Hematopoietic multipotent progenitor cell (in vitro differentiated cells): Measurements from ENCODE around the gene AGBL4. TPM values are rescaled to one million over a fixed set of nuclear protein-coding genes. Genes with fewer than 3 reads are reported as not detected.

Source experiments
- DNase-seq, 3 donors: peaks; one replicate each; pipeline ENCODE4 v3.0.0-alpha.2; 2011 to 2015; ENCODE audit warnings: low read depth in 2 of 3, low spot score in 2 of 3
- total RNA-seq: library from RNA; depleted of rRNA; stranded (reverse); fragments of >200 nt; gene quantifications from one replicate; pipeline ENCODE4 v1.2.3, GENCODE V29; 2012

AGBL4 gene
- total RNA-seq, 1 donor, result 0.54 TPM

- DNase-seq, result no peak
These were observed 1453.2 kb downstream of the AGBL4 start for GRCh38 chr1:48570568-48570967.

- DNase-seq, result no peak
These were observed 1455.3 kb downstream of the AGBL4 start for GRCh38 chr1:48568501-48568900.

GRCh38 chr1:48566492-48566891 is 1457.3 kb downstream of the AGBL4 start:
- no peak for DNase-seq

- DNase-seq, result no peak
These were observed 1460.7 kb downstream of the AGBL4 start for GRCh38 chr1:48563021-48563420.

GRCh38 chr1:48561444-48561843 is 1462.3 kb downstream of the AGBL4 start:
- DNase-seq, result no peak

GRCh38 chr1:48560577-48560976 is 1463.2 kb downstream of the AGBL4 start:
- DNase-seq, result no peak

GRCh38 chr1:48560116-48560515 is 1463.6 kb downstream of the AGBL4 start:
- no peak for DNase-seq

GRCh38 chr1:48558366-48558765 is 1465.4 kb downstream of the AGBL4 start:
- DNase-seq, result no peak

- no peak for DNase-seq
These were observed 1467.4 kb downstream of the AGBL4 start for GRCh38 chr1:48556186-48556850.

- no peak for DNase-seq
These were observed 1468.5 kb downstream of the AGBL4 start for GRCh38 chr1:48555271-48555670.

GRCh38 chr1:48552903-48553606 is 1470.7 kb downstream of the AGBL4 start:
- DNase-seq, result no peak

GRCh38 chr1:48552420-48552819 is 1471.3 kb downstream of the AGBL4 start:
- peak in 1 of 3 donors; percentile 18 for DNase-seq

- DNase-seq, result no peak
These were observed 1474.8 kb downstream of the AGBL4 start for GRCh38 chr1:48548985-48549384.

GRCh38 chr1:48547561-48548220 is 1476.1 kb downstream of the AGBL4 start:
- DNase-seq, result no peak

GRCh38 chr1:48543854-48544253 is 1479.9 kb downstream of the AGBL4 start:
- DNase-seq, result no peak

- no peak for DNase-seq
These were observed 1483.2 kb downstream of the AGBL4 start for GRCh38 chr1:48540587-48540986.

- DNase-seq, result no peak
These were observed 1487.3 kb downstream of the AGBL4 start for GRCh38 chr1:48536477-48536876.

GRCh38 chr1:48532976-48533375 is 1490.8 kb downstream of the AGBL4 start:
- no peak for DNase-seq

- DNase-seq, result peak in 2 of 3 donors; percentile 31 to 73
These were observed 1492.9 kb downstream of the AGBL4 start for GRCh38 chr1:48530727-48531351.

GRCh38 chr1:48527051-48527450 is 1496.7 kb downstream of the AGBL4 start:
- DNase-seq, result no peak

- no peak for DNase-seq
These were observed 1497.6 kb downstream of the AGBL4 start for GRCh38 chr1:48526008-48526710.
